Gastroesophageal sphincter (tissue), 3 donors: ENCODE measurements around the gene ZNF511.

Source experiments
- CTCF ChIP-seq, 4 experiments: fragments of 200-600 bp in 2 of 4; fragments of 450-650 bp in 2 of 4; sonication (generic) in 1 of 4; IDR thresholded peaks; one replicate each; pipeline ENCODE4 v1.5.1; 2017 to 2019; ENCODE audit warnings: antibody characterized with exemption in 4 of 4, mild to moderate bottlenecking in 2 of 4, moderate library complexity in 2 of 4
- POLR2A ChIP-seq, 2 donors: fragments of 450-650 bp; IDR thresholded peaks; one replicate each; pipeline ENCODE4 v1.6.1; 2017; ENCODE audit warnings: antibody characterized with exemption in 2 of 2, mild to moderate bottlenecking in 2 of 2, moderate library complexity in 1 of 2
- POLR2AphosphoS5 ChIP-seq: sonication (generic); formaldehyde crosslinking; IDR thresholded peaks from one replicate; pipeline ENCODE4 v1.6.1; 2017; ENCODE audit warnings: antibody characterized with exemption

GRCh38 chr10:133329491-133330202, 20.9 kb downstream of the ZNF511 start:
- TF ChIP-seq POLR2A (IDR thresholded peaks at IDR 0.05) (no peak), CTCF (IDR thresholded peaks at IDR 0.05) (peak in 3 of 4 experiments; percentile 85 to 96 (median 85)), POLR2AphosphoS5 (peak; percentile 45)
